PC-9 (cell line): ENCODE measurements around the gene GAL3ST3.

Source experiments
- EZH2 ChIP-seq: fragments of 200-600 bp; sonication (generic); IDR thresholded peaks from 2 replicates; pipeline ENCODE4 v1.8.0; 2017; ENCODE audit warnings: antibody characterized with exemption, low read depth
- TF ChIP-seq, protein P1 (sequence below): fragments of 200-600 bp; sonication (generic); conservative IDR thresholded peaks from 2 replicates; pipeline ENCODE4 v1.6.1; 2017; ENCODE audit warnings: mixed run types, antibody characterized with exemption, mild to moderate bottlenecking, moderate library complexity

DNA sequence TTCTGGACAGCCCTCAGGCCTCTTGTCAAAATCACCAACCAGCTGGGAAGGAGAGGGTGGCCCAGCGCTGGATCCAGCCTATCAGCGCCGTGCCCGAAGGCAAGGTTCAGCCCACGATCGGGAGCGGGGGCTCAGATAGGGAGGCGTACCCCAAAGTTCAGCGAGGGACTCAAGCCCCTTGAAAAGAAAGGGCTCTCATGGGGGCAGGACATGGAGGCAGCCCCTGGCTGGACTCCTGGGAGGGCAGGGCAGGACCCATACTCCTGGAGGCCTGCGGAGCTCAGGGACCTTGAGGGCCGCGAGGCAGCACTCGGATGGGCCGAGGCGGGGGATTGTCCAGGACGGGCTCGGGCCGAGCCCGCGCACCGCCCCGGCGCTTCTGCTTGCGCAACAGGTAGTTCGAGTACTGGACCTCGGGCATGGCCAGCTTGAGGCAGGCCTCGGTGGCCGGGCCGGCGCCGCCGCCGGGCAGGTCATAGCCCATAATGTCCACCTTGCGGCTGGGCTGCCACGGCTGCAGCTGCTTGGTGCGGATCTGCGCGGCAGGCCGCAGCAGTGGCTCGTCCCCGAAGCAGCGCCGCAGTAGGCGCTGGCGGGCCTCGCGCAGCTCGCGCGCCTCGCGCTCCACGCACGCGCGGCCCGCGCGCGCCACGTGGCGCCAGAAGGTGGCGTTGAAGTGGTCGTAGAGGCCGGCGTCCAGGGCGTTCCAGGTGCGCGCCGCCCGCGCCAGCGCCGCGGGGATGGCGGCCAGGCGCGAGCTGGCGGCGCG lies 6.5 kb downstream of the GAL3ST3 start:
- TF ChIP-seq, protein P1, sequence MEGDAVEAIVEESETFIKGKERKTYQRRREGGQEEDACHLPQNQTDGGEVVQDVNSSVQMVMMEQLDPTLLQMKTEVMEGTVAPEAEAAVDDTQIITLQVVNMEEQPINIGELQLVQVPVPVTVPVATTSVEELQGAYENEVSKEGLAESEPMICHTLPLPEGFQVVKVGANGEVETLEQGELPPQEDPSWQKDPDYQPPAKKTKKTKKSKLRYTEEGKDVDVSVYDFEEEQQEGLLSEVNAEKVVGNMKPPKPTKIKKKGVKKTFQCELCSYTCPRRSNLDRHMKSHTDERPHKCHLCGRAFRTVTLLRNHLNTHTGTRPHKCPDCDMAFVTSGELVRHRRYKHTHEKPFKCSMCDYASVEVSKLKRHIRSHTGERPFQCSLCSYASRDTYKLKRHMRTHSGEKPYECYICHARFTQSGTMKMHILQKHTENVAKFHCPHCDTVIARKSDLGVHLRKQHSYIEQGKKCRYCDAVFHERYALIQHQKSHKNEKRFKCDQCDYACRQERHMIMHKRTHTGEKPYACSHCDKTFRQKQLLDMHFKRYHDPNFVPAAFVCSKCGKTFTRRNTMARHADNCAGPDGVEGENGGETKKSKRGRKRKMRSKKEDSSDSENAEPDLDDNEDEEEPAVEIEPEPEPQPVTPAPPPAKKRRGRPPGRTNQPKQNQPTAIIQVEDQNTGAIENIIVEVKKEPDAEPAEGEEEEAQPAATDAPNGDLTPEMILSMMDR, result no peak
- no peak for TF ChIP-seq EZH2
